GM10248 (cell line): ENCODE measurements around the gene TFDP2.
A peak's percentile ranks its signal among the peaks of the same experiment; 100 is the strongest.

ENCODE experiments used
- CTCF ChIA-PET: fragments of 300-600 bp; sonication (Branson Sonifier 250); formaldehyde crosslinking; extraction: SDS; loops from one replicate; lab custom pipeline; 2021; ENCODE audit warnings: antibody characterized with exemption; lab: Yijun Ruan, JAX
- POLR2A ChIA-PET: fragments of 350-650 bp; sonication (Branson Sonifier 250); formaldehyde crosslinking; extraction: SDS; loops from one replicate; lab custom pipeline; 2020; ENCODE audit warnings: antibody characterized with exemption; lab: Yijun Ruan, JAX
- DNase-seq: peaks from one replicate; pipeline ENCODE4 v3.0.0; 2012; ENCODE audit errors: extremely low spot score
- TF ChIP-seq, protein P1 (sequence below): IDR thresholded peaks from 2 replicates; pipeline ENCODE4 v1.5.1; 2012; ENCODE audit warnings: mild to moderate bottlenecking, low read depth; ENCODE audit errors: extremely low read depth, missing control alignments, control extremely low read depth

TFDP2 gene

DNA sequence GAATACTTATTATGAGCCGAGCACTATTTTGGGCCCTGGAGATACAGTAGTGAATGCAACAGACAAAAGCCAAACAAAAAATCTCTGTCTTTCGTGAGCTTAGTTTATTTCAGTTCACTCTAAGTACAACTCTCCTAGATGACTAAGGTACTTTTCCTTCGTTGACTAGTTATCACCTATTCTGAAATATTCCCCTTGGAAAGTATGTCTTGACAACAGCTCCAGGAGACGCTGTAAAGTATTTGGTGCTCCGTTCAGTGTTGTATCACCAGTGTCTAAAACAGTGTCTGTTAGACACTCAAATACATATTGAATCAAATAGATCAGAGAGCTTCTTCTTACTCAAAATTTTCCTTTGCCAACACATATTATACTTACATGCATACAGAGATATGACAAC lies 119.6 kb downstream of the TFDP2 start:
- CTCF ChIA-PET = interaction anchor here (1.0 to 1.4 kb wide), 5 partner anchors 11 to 250 kb away, joined by 3 to 4 read pairs (median 3); no protein-coding TSS in a partner anchor
- POLR2A ChIA-PET = no interaction called here
- DNase-seq = no peak
- TF ChIP-seq, protein P1, sequence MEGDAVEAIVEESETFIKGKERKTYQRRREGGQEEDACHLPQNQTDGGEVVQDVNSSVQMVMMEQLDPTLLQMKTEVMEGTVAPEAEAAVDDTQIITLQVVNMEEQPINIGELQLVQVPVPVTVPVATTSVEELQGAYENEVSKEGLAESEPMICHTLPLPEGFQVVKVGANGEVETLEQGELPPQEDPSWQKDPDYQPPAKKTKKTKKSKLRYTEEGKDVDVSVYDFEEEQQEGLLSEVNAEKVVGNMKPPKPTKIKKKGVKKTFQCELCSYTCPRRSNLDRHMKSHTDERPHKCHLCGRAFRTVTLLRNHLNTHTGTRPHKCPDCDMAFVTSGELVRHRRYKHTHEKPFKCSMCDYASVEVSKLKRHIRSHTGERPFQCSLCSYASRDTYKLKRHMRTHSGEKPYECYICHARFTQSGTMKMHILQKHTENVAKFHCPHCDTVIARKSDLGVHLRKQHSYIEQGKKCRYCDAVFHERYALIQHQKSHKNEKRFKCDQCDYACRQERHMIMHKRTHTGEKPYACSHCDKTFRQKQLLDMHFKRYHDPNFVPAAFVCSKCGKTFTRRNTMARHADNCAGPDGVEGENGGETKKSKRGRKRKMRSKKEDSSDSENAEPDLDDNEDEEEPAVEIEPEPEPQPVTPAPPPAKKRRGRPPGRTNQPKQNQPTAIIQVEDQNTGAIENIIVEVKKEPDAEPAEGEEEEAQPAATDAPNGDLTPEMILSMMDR = no peak

DNA sequence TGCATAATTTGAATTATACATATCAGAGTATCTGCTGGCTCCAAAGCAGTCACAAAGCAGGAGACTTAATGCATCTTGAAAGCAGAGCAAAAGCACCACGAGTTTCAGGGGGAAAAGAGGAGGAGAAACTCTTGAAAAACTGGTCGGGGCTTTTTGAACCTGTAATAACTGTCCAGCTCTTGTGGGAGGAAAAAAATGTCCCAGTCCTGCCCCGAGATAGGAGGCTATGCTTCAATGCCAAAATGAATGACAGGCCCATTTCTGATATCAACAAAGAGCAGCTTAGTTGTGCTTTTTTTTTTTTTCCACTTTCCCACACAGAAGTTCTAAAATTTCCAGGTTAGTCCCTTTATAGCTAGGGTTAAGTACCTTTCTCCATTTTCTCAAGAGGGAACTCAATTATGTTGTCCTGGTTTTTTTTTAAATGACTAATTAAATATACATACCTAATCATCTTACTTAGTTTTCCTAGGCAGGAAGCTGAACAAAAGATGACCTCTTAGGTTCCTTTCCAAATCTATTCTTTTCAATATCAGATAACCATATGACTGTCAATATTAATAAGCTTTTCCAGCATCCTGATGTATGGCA lies 120.2 kb downstream of the TFDP2 start:
- TF ChIP-seq, protein P1 = no peak
- peak; percentile 49 for DNase-seq
- POLR2A ChIA-PET = no interaction called here
- CTCF ChIA-PET = interaction anchor here (0.6 to 1.7 kb wide), 10 partner anchors 11 to 250 kb away, joined by 3 to 5 read pairs (median 3); no protein-coding TSS in a partner anchor

DNA sequence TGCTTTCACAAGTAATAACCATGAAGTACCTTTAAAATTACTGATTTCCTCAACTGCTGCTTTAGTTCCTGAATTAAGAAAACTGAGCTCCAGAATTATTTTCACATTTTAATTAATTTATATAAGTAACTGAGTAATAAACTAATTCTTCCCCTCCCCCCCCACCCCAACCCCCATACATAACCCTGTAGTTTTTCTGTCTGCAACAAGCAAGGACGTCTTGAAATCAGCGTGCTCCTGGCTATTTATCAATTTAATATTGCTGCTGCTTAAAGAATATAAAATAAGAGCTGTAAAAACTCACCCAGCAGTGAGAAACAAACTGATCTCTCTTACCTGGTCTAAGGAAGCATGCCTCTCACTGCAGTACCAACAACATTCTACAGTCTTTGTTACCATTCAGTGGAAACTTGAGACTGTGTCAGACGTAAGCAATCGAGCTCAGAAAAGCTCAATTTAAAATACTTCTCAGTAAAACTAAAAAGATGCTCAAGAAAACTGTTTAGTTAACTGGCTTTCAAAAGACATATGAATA lies 121.0 kb downstream of the TFDP2 start:
- ChIA-PET CTCF (interaction anchor here (0.7 to 1.7 kb wide), 6 partner anchors 10 to 151 kb away, joined by 3 to 7 read pairs (median 4); no protein-coding TSS in a partner anchor), POLR2A (interaction anchor here (0.7 kb wide), 1 partner anchor 516 kb away, joined by 6 read pairs; no protein-coding TSS in a partner anchor)
- peak; percentile 43 for DNase-seq
- TF ChIP-seq, protein P1 = no peak

DNA sequence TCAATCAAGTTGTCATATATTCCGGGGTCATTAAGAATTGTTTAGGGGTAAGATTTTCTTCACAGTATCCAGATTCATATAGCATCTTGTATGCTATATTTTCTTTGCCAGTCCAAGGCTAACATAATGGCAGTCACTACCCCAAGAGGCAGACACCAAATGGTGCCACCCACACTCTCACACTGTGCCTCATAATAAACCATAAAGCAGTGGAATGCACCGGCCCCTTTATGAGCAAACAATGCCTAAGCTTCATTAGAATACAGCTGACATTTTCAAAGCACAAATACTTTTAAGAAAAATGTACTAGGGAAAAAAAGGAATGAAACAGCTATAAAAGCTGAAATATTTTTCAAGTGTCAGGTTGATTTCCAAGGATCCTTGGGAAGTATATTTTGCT lies 121.6 kb downstream of the TFDP2 start:
- POLR2A ChIA-PET = interaction anchor here (0.7 kb wide), 1 partner anchor 517 kb away, joined by 6 read pairs; no protein-coding TSS in a partner anchor
- CTCF ChIA-PET = interaction anchor here (0.7 to 1.7 kb wide), 5 partner anchors 10 to 65 kb away, joined by 3 to 7 read pairs (median 4); no protein-coding TSS in a partner anchor
- TF ChIP-seq, protein P1 = no peak
- DNase-seq = no peak

DNA sequence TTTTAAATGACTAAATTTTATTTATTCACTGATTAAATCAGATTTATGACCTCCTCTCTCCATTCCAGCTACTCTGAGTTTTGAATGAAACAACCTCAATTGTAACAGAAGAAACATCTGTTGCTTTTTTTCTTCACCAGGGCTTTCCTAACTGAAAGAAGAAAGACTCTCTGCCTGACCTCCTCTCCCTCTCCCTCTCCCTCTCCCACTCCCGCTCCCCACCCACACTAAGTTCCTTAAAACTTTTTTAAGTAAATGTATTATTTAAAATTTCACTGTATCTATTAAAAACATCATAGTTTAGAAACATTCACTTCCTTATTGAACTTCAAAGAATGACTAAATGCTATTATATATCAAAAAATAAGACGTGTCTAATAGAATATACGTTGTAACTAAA lies 122.0 kb downstream of the TFDP2 start:
- ChIA-PET POLR2A (no interaction called here), CTCF (interaction anchor here (1.3 to 1.6 kb wide), 2 partner anchors 9 to 14 kb away, joined by 4 to 7 read pairs; no protein-coding TSS in a partner anchor)
- no peak for DNase-seq
- TF ChIP-seq, protein P1 = no peak

DNA sequence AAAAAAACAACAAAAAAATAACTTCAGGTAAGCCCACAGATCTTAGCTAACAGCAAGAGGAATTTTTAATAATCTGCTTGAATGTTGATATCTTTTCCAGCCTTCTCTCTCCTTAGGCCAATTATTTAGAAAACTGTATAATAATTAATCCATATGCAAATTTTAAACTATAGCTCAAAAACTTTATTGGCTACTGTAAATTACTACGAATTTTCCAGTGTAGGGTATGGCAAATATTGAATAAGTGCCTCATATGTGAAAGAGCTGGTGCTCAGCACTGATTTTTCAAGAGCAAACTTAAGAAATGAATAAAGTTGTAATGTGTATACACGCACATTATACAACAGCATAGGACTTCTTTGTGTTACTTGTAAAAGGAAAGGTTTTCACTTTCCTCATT lies 123.0 kb downstream of the TFDP2 start:
- ChIA-PET POLR2A (no interaction called here), CTCF (interaction anchor here (0.8 kb wide), 1 partner anchor 975 kb away, joined by 3 read pairs; the partner anchor contains the start of gene U2SURP)
- no peak for DNase-seq
- TF ChIP-seq, protein P1 = no peak
